K562 (cell line): Measurements from ENCODE around the gene PUSL1. TPM values are rescaled to one million over a fixed set of nuclear protein-coding genes. Genes with fewer than 3 reads are reported as not detected.

Experiments
- FIP1L1 ChIP-seq: fragments of 200-400 bp; formaldehyde crosslinking; IDR thresholded peaks from 2 replicates; pipeline ENCODE4 v1.6.1; 2018; ENCODE audit warnings: mild to moderate bottlenecking, low read depth, low read length; ENCODE audit not compliant: poor library complexity, severe bottlenecking
- KDM1A ChIP-seq, 2 experiments: fragments of 450-650 bp; IDR thresholded peaks; 2 replicates each; pipeline ENCODE4 v1.6.1; 2016; ENCODE audit warnings: mild to moderate bottlenecking in 2 of 2
- KDM5B ChIP-seq: fragments of 200-600 bp; sonication (generic); IDR thresholded peaks from 2 replicates; pipeline ENCODE4 v1.6.1; 2012; ENCODE audit warnings: low read depth, mild to moderate bottlenecking, moderate library complexity, low read length, control low read depth, inconsistent platforms; ENCODE audit not compliant: insufficient replicate concordance
- MCM7 ChIP-seq, 2 experiments: fragments of 450-650 bp; IDR thresholded peaks; 2 replicates each; pipeline ENCODE4 v1.6.1; 2016 to 2018
- PBX2 ChIP-seq, 2 experiments: IDR thresholded peaks in 1 of 2; conservative IDR thresholded peaks in 1 of 2; 2 replicates each; pipeline ENCODE4 v1.6.1; 2016; ENCODE audit warnings: low read depth in 2 of 2, mild to moderate bottlenecking in 1 of 2, missing compliant biosample characterization in 1 of 2, missing genetic modification characterization in 1 of 2, moderate library complexity in 1 of 2
- PPARD ChIP-seq: fragments of 250-450 bp; sonication (Bioruptor Pico); IDR thresholded peaks from 2 replicates; pipeline ENCODE4 v1.8.0; 2022; ENCODE audit warnings: inconsistent platforms, mild to moderate bottlenecking, moderate library complexity
- SAFB ChIP-seq: fragments of 200-400 bp; formaldehyde crosslinking; IDR thresholded peaks from 2 replicates; pipeline ENCODE4 v1.6.1; 2017; ENCODE audit warnings: low read depth, low read length, borderline replicate concordance
- SAP30 ChIP-seq: fragments of 200-600 bp; sonication (generic); IDR thresholded peaks from 2 replicates; pipeline ENCODE4 v1.6.1; 2012; ENCODE audit warnings: borderline replicate concordance, low read depth, mild to moderate bottlenecking, moderate library complexity, low read length, control low read depth, inconsistent platforms; ENCODE audit not compliant: insufficient read depth, poor library complexity, severe bottlenecking
- THRA ChIP-seq: fragments of 450-650 bp; IDR thresholded peaks from 2 replicates; pipeline ENCODE4 v1.6.1; 2017; ENCODE audit warnings: mild to moderate bottlenecking, moderate library complexity
- ZBTB17 ChIP-seq: fragments of 450-650 bp; formaldehyde crosslinking; IDR thresholded peaks from 2 replicates; pipeline ENCODE4 v1.4.0; 2020; ENCODE audit warnings: mild to moderate bottlenecking
- ZBTB7A ChIP-seq: IDR thresholded peaks from 2 replicates; pipeline ENCODE4 v1.6.1; 2011; ENCODE audit warnings: low read depth, mild to moderate bottlenecking, low read length, moderate library complexity, borderline replicate concordance; ENCODE audit not compliant: control insufficient read depth
- ZNF133 ChIP-seq: fragments of 250-450 bp; sonication (Bioruptor Pico); IDR thresholded peaks from 2 replicates; pipeline ENCODE4 v1.4.0; 2020; ENCODE audit warnings: mild to moderate bottlenecking
- ZNF224 ChIP-seq: sonication (generic); formaldehyde crosslinking; IDR thresholded peaks from 2 replicates; pipeline ENCODE4 v1.8.0; 2022; ENCODE audit warnings: mild to moderate bottlenecking, missing genetic modification reagents
- polyA plus RNA-seq, 8 experiments: library from polyadenylated mRNA; depleted of rRNA in 4 of 8; stranded (reverse) in 5 of 8; unstranded in 3 of 8; fragments of >200 nt; fragmentation: Nextera tagmentation in 2 of 8; fragmentation: Illumina TruSeq in 1 of 8; extraction: Ambion mirVana in 2 of 8; extraction: Trizol in 1 of 8; gene quantifications; 2 replicates each; pipeline versions ENCODE4 v1.2.1 to v1.2.3, GENCODE V29; 2011 to 2014; ENCODE audit warnings: inconsistent platforms in 1 of 8, missing spikeins in 1 of 8
- total RNA-seq, 7 experiments: library from RNA; depleted of rRNA in 6 of 7; stranded (reverse); fragments of >200 nt in 6 of 7; fragmentation: Illumina TruSeq in 2 of 7; extraction: Trizol in 2 of 7; gene quantifications; 2 replicates each; pipeline versions ENCODE4 v1.2.1 to v1.2.3, GENCODE V29; 2011 to 2021; ENCODE audit warnings: low replicate concordance in 1 of 7
- TF ChIP-seq, protein P1 (sequence below), 3 experiments: fragments of 200-800 bp in 1 of 3; sonication (Bioruptor generic) in 1 of 3; sonication (generic) in 1 of 3; formaldehyde crosslinking in 1 of 3; IDR thresholded peaks; 2 replicates each; pipeline versions ENCODE4 v1.6.1 to v1.8.0; 2016 to 2022; ENCODE audit warnings: mild to moderate bottlenecking in 2 of 3, missing compliant biosample characterization in 2 of 3, missing genetic modification characterization in 2 of 3, missing genetic modification reagents in 1 of 3
- TF ChIP-seq, protein P2 (sequence below): IDR thresholded peaks from 2 replicates; pipeline ENCODE4 v1.6.1; 2016; ENCODE audit warnings: missing genetic modification characterization, missing compliant biosample characterization
- TF ChIP-seq, protein P3 (sequence below): fragments of 450-650 bp; IDR thresholded peaks from 2 replicates; pipeline ENCODE4 v1.6.1; 2018; ENCODE audit not compliant: partially characterized antibody

PUSL1 gene
- total and polyA plus RNA-seq, 9 of the 15 experiments (the other 6 are each of a cell fraction or from before 2014, with no cell fraction given), result 0.62 to 86.9 (median 13.6) TPM

DNA sequence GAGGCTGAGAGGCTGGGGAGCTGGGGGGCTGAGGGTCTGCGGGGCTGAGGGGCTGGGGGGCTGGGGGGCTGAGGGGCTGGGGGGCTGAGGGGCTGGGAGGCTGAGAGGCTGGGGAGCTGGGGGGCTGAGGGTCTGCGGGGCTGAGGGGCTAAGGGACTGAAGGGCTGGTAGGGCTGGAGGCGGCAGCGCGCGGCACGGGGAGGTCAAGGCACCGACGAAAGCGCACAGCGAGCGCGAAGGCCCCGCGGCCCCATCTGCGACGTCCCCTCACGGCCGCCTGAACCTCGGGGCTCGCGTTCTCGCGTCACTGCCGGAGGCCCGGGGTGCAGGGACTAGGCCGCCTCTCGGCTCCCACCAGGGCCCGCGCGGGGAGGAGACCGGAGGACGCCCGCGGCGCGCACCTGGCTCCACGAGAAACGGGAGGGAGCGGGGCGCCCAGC, 15.7 kb downstream of the PUSL1 start (continued):
- TF ChIP-seq, protein P1, sequence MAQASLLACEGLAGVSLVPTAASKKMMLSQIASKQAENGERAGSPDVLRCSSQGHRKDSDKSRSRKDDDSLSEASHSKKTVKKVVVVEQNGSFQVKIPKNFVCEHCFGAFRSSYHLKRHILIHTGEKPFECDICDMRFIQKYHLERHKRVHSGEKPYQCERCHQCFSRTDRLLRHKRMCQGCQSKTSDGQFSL (CRISPR knock-in tag; IDR thresholded peaks at IDR 0.05), result 0 out of 2 replicates have a peak, but pooled peaks have one; percentile 27
- TF ChIP-seq, protein P1 (tag; IDR thresholded peaks at IDR 0.05), result no peak
- peak; percentile 16; the same call in 1 of the 2 replicates for TF ChIP-seq ZBTB17 (CRISPR knock-in tag)
- TF ChIP-seq SAFB, result 0 out of 2 replicates have a peak, but pooled peaks have one; percentile 67
- peak; percentile 13; the same call in 1 of the 2 replicates for TF ChIP-seq ZBTB7A
- TF ChIP-seq, protein P2, sequence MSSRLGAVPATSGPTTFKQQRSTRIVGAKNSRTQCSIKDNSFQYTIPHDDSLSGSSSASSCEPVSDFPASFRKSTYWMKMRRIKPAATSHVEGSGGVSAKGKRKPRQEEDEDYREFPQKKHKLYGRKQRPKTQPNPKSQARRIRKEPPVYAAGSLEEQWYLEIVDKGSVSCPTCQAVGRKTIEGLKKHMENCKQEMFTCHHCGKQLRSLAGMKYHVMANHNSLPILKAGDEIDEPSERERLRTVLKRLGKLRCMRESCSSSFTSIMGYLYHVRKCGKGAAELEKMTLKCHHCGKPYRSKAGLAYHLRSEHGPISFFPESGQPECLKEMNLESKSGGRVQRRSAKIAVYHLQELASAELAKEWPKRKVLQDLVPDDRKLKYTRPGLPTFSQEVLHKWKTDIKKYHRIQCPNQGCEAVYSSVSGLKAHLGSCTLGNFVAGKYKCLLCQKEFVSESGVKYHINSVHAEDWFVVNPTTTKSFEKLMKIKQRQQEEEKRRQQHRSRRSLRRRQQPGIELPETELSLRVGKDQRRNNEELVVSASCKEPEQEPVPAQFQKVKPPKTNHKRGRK, result no peak
- peak; percentile 24 for TF ChIP-seq SAP30
- TF ChIP-seq ZNF224 (CRISPR knock-in tag), result no peak
- TF ChIP-seq PPARD (CRISPR knock-in tag), result no peak
- no peak for TF ChIP-seq ZNF133 (CRISPR knock-in tag)
- TF ChIP-seq, protein P3, sequence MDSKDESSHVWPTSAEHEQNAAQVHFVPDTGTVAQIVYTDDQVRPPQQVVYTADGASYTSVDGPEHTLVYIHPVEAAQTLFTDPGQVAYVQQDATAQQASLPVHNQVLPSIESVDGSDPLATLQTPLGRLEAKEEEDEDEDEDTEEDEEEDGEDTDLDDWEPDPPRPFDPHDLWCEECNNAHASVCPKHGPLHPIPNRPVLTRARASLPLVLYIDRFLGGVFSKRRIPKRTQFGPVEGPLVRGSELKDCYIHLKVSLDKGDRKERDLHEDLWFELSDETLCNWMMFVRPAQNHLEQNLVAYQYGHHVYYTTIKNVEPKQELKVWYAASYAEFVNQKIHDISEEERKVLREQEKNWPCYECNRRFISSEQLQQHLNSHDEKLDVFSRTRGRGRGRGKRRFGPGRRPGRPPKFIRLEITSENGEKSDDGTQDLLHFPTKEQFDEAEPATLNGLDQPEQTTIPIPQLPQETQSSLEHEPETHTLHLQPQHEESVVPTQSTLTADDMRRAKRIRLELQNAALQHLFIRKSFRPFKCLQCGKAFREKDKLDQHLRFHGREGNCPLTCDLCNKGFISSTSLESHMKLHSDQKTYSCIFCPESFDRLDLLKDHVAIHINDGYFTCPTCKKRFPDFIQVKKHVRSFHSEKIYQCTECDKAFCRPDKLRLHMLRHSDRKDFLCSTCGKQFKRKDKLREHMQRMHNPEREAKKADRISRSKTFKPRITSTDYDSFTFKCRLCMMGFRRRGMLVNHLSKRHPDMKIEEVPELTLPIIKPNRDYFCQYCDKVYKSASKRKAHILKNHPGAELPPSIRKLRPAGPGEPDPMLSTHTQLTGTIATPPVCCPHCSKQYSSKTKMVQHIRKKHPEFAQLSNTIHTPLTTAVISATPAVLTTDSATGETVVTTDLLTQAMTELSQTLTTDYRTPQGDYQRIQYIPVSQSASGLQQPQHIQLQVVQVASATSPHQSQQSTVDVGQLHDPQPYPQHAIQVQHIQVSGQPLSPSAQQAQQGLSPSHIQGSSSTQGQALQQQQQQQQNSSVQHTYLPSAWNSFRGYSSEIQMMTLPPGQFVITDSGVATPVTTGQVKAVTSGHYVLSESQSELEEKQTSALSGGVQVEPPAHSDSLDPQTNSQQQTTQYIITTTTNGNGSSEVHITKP, result no peak
- TF ChIP-seq THRA, result no peak
- TF ChIP-seq KDM5B, result no peak
- TF ChIP-seq FIP1L1, result no peak
- TF ChIP-seq MCM7 (IDR thresholded peaks at IDR 0.05), result no peak
- no peak for TF ChIP-seq KDM1A (IDR thresholded peaks at IDR 0.05)
- TF ChIP-seq PBX2 (CRISPR knock-in tag; IDR thresholded peaks at IDR 0.05; ENCODE audit: low read depth), result no peak
- TF ChIP-seq PBX2 (tag; conservative IDR thresholded peaks at IDR 0.05; ENCODE audit: low read depth), result no peak
